ENCODE measurements around the gene GATAD2B. TPM values are rescaled to one million over a fixed set of nuclear protein-coding genes. Genes with fewer than 3 reads are reported as not detected.

Gene GATAD2B
- polyA plus RNA-seq, 1 donor from 2014 or later = 12.8 TPM

- Histone ChIP-seq H3K9me3 (ENCODE audit: low read length) (no peaks in the 10 kb centered on the region), H3K27ac (ENCODE audit: low read length) (no peak overlapping the region), H3K4me3 (ENCODE audit: low read length) (no peak overlapping the region), H2AFZ (ENCODE audit: low read depth, low read length) (no peak overlapping the region), H3F3A (ENCODE audit: insufficient read depth, low read length, poor library complexity, severe bottlenecking) (no peaks in the 10 kb centered on the region), H3K79me2 (replicated peaks; ENCODE audit: insufficient read depth, low read length) (no peaks in the 10 kb centered on the region), H3K9ac (ENCODE audit: low read length) (no peak overlapping the region), H3K27me3 (ENCODE audit: insufficient read depth, low read depth, low read length) (no peaks in the 10 kb centered on the region), H4K20me1 (ENCODE audit: insufficient read depth) (no peaks in the 10 kb centered on the region), H3K4me2 (ENCODE audit: low read length) (no peak overlapping the region), H3K9me2 (ENCODE audit: insufficient read depth, low read length) (no peaks in the 10 kb centered on the region), H3K36me3 (ENCODE audit: insufficient read depth, low read length) (no peaks in the 10 kb centered on the region)
- TF ChIP-seq POLR2AphosphoS5 (IDR thresholded peaks at IDR 0.05) (no peak), EZH2 (IDR thresholded peaks at IDR 0.05; ENCODE audit: borderline replicate concordance, insufficient read depth, low read length, poor library complexity, severe bottlenecking) (no peak), EP300 (conservative IDR thresholded peaks at IDR 0.05; ENCODE audit: poor library complexity, severe bottlenecking) (no peak), MXI1 (conservative IDR thresholded peaks at IDR 0.05; ENCODE audit: poor library complexity, severe bottlenecking) (no peak), TAF1 (IDR thresholded peaks at IDR 0.05; ENCODE audit: low read depth) (no peak), RAD21 (conservative IDR thresholded peaks at IDR 0.05) (no peak), REST (IDR thresholded peaks at IDR 0.05; ENCODE audit: borderline replicate concordance) (no peak), CTCF (IDR thresholded peaks at IDR 0.05; ENCODE audit: poor library complexity, severe bottlenecking) (no peak), SMC3 (conservative IDR thresholded peaks at IDR 0.05; ENCODE audit: poor library complexity) (no peak)
Observed at GRCh38 chr1:153932156-153933131, 9.7 kb upstream of the GATAD2B start.

- Histone ChIP-seq H3K9me2 (ENCODE audit: insufficient read depth, low read length) (no peaks in the 10 kb centered on the region), H3K4me3 (ENCODE audit: low read length) (no peak overlapping the region), H3K9me3 (ENCODE audit: low read length) (no peaks in the 10 kb centered on the region), H3F3A (ENCODE audit: insufficient read depth, low read length, poor library complexity, severe bottlenecking) (no peaks in the 10 kb centered on the region), H3K27ac (ENCODE audit: low read length) (no peak overlapping the region), H4K20me1 (ENCODE audit: insufficient read depth) (no peaks in the 10 kb centered on the region), H3K9ac (ENCODE audit: low read length) (no peak overlapping the region), H3K27me3 (ENCODE audit: insufficient read depth, low read depth, low read length) (no peaks in the 10 kb centered on the region), H3K36me3 (ENCODE audit: insufficient read depth, low read length) (no peaks in the 10 kb centered on the region), H3K79me2 (replicated peaks; ENCODE audit: insufficient read depth, low read length) (no peaks in the 10 kb centered on the region), H3K4me2 (ENCODE audit: low read length) (no peak overlapping the region), H2AFZ (ENCODE audit: low read depth, low read length) (no peak overlapping the region)
- TF ChIP-seq REST (IDR thresholded peaks at IDR 0.05; ENCODE audit: borderline replicate concordance) (no peak), RAD21 (conservative IDR thresholded peaks at IDR 0.05) (no peak), SMC3 (conservative IDR thresholded peaks at IDR 0.05; ENCODE audit: poor library complexity) (no peak), CTCF (IDR thresholded peaks at IDR 0.05; ENCODE audit: poor library complexity, severe bottlenecking) (no peak), TAF1 (IDR thresholded peaks at IDR 0.05; ENCODE audit: low read depth) (no peak), EP300 (conservative IDR thresholded peaks at IDR 0.05; ENCODE audit: poor library complexity, severe bottlenecking) (no peak), POLR2AphosphoS5 (IDR thresholded peaks at IDR 0.05) (no peak), MXI1 (conservative IDR thresholded peaks at IDR 0.05; ENCODE audit: poor library complexity, severe bottlenecking) (no peak), EZH2 (IDR thresholded peaks at IDR 0.05; ENCODE audit: borderline replicate concordance, insufficient read depth, low read length, poor library complexity, severe bottlenecking) (no peak)
Observed at GRCh38 chr1:153929981-153930948, 7.5 kb upstream of the GATAD2B start.
